ENCODE data around the gene SLC6A17. TPM values are rescaled to one million over a fixed set of nuclear protein-coding genes. Genes with fewer than 3 reads are reported as not detected.

SLC6A17 gene
- total RNA-seq, 2 experiments from 2014 or later = not detected

GRCh38 chr1:110120960-110121561 is 29.2 kb upstream of the SLC6A17 start:
- H3K27me3 Mint-ChIP-seq = peaks cover 28% of the 10 kb centered on the region
- H3K4me3 Mint-ChIP-seq = no peak overlapping the region
- H3K27ac Mint-ChIP-seq = no peak overlapping the region
- peaks cover 4% of the 10 kb centered on the region for H3K36me3 Mint-ChIP-seq
- CTCF ChIA-PET = no interaction called here
- no peaks in the 10 kb centered on the region for H3K4me1 Mint-ChIP-seq
- no peak for ATAC-seq
- peaks cover 4% of the 10 kb centered on the region for H3K9me3 Mint-ChIP-seq (ENCODE audit: low read depth)
- DNase-seq = no peak

DNA sequence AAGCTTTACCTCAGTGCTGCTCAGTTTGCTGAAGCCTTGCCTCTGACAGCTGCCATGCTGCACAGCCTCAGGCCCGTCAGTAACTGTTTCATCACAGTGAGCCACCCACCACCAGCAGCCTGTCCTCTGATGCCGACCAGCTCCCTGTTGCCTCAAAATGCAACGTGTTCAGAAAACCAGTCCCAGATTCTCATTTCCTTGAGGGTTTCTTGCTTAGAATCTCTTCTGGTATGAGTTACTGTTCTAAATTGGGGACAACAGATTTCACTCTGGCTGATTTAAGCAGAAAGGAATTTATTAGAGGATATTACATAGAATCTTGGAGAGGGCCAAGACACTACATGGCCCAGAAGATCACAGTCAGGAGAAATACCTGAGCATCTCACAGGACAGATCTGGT is 27.1 kb upstream of the SLC6A17 start:
- ATAC-seq (no peak), DNase-seq (no peak)
- H3K27me3 Mint-ChIP-seq = peaks cover 17% of the 10 kb centered on the region
- H3K4me3 Mint-ChIP-seq = no peak overlapping the region
- peaks cover 4% of the 10 kb centered on the region for H3K9me3 Mint-ChIP-seq (ENCODE audit: low read depth)
- CTCF ChIA-PET = interaction anchor here (1.1 kb wide), 1 partner anchor 18 kb away, joined by 3 read pairs; no protein-coding TSS in a partner anchor
- no peaks in the 10 kb centered on the region for H3K4me1 Mint-ChIP-seq
- H3K27ac Mint-ChIP-seq = no peak overlapping the region
- H3K36me3 Mint-ChIP-seq = peaks cover 4% of the 10 kb centered on the region

- Mint-ChIP-seq H3K27ac (no peak overlapping the region), H3K9me3 (ENCODE audit: low read depth) (no peaks in the 10 kb centered on the region), H3K4me3 (no peak overlapping the region), H3K27me3 (peaks cover 38% of the 10 kb centered on the region), H3K36me3 (no peaks in the 10 kb centered on the region), H3K4me1 (no peaks in the 10 kb centered on the region)
- CTCF ChIA-PET = interaction anchor here (1.0 to 1.7 kb wide), 2 partner anchors 8 to 66 kb away, joined by 3 to 5 read pairs; no protein-coding TSS in a partner anchor
- DNase-seq (no peak), ATAC-seq (no peak)
Observed at GRCh38 chr1:110125810-110126209, 24.5 kb upstream of the SLC6A17 start.

DNA sequence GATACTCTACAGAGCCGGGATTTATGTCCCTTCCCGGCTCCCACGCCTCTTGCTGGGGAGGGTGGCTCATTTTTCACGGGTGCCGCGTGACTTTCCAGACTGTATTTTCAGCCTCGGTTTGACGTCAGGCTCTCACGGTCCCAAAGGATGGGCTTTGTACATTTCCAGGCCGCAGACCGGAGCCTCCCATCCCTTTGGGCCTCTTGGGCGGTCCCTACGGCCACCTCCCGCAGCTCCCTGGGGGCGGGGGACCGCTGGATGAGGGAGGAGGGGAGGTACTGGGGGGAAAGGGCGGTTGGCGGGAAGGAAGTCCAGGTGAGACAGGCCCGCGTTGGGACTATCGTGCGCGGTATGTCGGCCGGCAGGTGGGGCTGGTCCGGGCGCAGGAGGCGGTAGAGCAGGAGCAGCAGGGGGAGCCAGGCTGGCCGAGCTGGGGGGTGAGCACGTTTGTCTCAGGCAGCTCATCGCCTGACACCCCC is 20.1 kb upstream of the SLC6A17 start:
- Mint-ChIP-seq H3K36me3 (no peaks in the 10 kb centered on the region), H3K27ac (no peak overlapping the region), H3K4me3 (no peak overlapping the region), H3K27me3 (peaks cover 47% of the 10 kb centered on the region), H3K9me3 (ENCODE audit: low read depth) (no peaks in the 10 kb centered on the region), H3K4me1 (no peaks in the 10 kb centered on the region)
- DNase-seq = no peak
- CTCF ChIA-PET = no interaction called here
- no peak for ATAC-seq

DNA sequence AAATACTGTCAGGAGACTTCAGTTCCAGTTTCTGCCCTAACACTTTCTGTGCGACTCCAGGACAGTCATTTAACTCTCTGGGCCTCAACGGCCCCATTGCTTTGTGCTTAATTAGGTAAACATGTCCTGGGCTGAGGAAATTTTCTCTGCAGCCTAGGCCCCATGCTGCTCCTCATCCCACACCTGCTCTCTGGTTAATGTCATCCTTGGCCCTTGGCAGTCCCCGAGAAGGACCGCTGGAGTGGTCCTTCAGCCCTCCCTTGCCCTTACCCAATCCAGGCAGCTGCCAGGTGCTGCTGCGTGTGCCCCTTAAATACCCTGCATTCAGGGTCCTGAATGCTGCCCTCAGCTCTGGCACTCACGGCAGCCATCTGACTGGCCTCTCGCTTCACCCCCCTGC is 19.3 kb upstream of the SLC6A17 start:
- Mint-ChIP-seq H3K4me1 (no peaks in the 10 kb centered on the region), H3K27ac (no peak overlapping the region), H3K9me3 (ENCODE audit: low read depth) (no peaks in the 10 kb centered on the region), H3K4me3 (no peak overlapping the region), H3K36me3 (no peaks in the 10 kb centered on the region), H3K27me3 (peaks cover 55% of the 10 kb centered on the region)
- no peak for ATAC-seq
- no peak for DNase-seq
- CTCF ChIA-PET = no interaction called here

- Mint-ChIP-seq H3K36me3 (no peaks in the 10 kb centered on the region), H3K9me3 (ENCODE audit: low read depth) (no peaks in the 10 kb centered on the region), H3K27ac (no peak overlapping the region), H3K4me3 (no peak overlapping the region), H3K4me1 (peaks cover 6% of the 10 kb centered on the region), H3K27me3 (peaks cover 71% of the 10 kb centered on the region)
- no peak for ATAC-seq
- no peak for DNase-seq
- CTCF ChIA-PET = interaction anchor here (1.0 kb wide), 1 partner anchor 16 kb away, joined by 4 read pairs; no protein-coding TSS in a partner anchor
Observed at GRCh38 chr1:110132682-110133081, 17.6 kb upstream of the SLC6A17 start.

DNA sequence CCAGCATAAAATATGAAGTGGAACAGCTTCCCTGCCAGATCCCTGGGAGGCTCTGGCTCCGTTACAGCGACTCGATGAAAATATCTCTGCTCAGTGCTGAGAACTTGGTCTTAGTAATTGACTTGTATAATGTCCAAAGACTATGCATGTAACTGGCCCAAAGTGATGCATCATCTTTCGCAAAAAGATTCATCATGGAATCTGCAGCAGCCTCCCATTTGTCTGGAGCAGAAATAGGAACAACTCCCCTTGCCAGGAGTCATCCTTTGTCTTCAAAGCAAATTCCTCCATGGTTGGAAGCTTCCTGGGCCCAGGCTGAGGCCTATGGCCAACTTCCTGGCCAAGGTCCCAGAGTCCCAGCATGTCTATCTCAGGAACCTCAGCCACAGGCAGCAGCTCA is 16.9 kb upstream of the SLC6A17 start:
- CTCF ChIA-PET = no interaction called here
- Mint-ChIP-seq H3K36me3 (no peaks in the 10 kb centered on the region), H3K4me3 (no peak overlapping the region), H3K9me3 (ENCODE audit: low read depth) (no peaks in the 10 kb centered on the region), H3K27me3 (peaks cover 75% of the 10 kb centered on the region), H3K27ac (no peak overlapping the region), H3K4me1 (peaks cover 6% of the 10 kb centered on the region)
- no peak for DNase-seq
- no peak for ATAC-seq

DNA sequence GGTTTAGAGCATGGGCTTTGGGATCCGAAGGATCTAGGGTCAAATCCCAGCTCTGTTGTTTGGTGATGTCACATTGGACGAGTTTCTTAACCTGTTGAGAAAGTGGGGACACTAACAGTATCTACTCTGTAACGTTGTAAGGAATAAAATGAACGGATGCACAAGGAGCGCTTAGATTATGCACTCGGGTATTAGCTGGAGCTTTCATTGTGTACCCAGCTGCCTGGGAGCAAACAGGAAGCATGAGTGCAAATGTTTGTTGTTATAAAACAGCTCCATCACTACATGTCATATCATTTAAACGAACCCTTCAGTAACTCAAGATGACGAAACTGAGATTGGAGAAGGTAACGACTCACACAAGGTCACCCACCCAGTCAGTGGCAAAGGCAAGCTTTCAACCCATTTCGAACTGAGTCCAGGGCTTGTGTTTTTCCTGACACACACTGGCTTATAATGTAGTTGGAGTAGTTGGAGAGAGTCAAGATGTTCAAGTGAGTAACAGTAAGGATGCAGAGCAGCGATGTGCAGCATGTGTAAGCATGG is 16.2 kb upstream of the SLC6A17 start:
- no peaks in the 10 kb centered on the region for H3K9me3 Mint-ChIP-seq (ENCODE audit: low read depth)
- no peak overlapping the region for H3K4me3 Mint-ChIP-seq
- H3K4me1 Mint-ChIP-seq = peaks cover 6% of the 10 kb centered on the region
- CTCF ChIA-PET = interaction anchor here (1.1 kb wide), 1 partner anchor 179 kb away, joined by 3 read pairs; no protein-coding TSS in a partner anchor
- no peak overlapping the region for H3K27ac Mint-ChIP-seq
- ATAC-seq = no peak
- DNase-seq = no peak
- H3K36me3 Mint-ChIP-seq = no peaks in the 10 kb centered on the region
- H3K27me3 Mint-ChIP-seq = peaks cover 75% of the 10 kb centered on the region

DNA sequence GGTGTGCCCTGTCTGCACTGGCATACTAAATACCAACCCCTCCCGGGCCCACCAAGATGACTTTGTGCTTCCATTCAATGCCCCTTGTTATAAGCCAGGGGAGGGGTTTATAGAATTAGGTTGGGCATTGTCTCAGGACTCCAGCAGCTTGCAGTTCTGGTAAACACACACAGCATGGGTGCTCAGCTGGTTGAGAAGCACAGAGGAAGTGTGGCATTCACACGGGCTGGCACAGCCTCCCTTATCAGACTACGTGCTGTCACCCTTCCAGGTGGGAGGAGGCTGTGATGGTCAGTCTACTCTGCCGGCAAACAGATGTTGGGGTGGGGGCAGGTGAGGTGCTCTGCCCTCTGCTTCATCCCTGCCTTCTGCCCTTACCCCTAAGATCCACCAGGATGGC is 15.0 kb upstream of the SLC6A17 start:
- Mint-ChIP-seq H3K36me3 (no peaks in the 10 kb centered on the region), H3K9me3 (ENCODE audit: low read depth) (no peaks in the 10 kb centered on the region), H3K27me3 (peaks cover 73% of the 10 kb centered on the region), H3K4me3 (no peak overlapping the region), H3K27ac (no peak overlapping the region), H3K4me1 (peaks cover 6% of the 10 kb centered on the region)
- DNase-seq = no peak
- CTCF ChIA-PET = no interaction called here
- no peak for ATAC-seq

- ATAC-seq = no peak
- Mint-ChIP-seq H3K4me3 (no peak overlapping the region), H3K36me3 (no peaks in the 10 kb centered on the region), H3K27me3 (peaks cover 71% of the 10 kb centered on the region), H3K4me1 (peaks cover 6% of the 10 kb centered on the region), H3K27ac (no peak overlapping the region), H3K9me3 (ENCODE audit: low read depth) (no peaks in the 10 kb centered on the region)
- DNase-seq = no peak
- CTCF ChIA-PET = no interaction called here
Observed at GRCh38 chr1:110135666-110136065, 14.6 kb upstream of the SLC6A17 start.

GRCh38 chr1:110136911-110137310 is 13.4 kb upstream of the SLC6A17 start:
- no peaks in the 10 kb centered on the region for H3K36me3 Mint-ChIP-seq
- peaks cover 67% of the 10 kb centered on the region for H3K27me3 Mint-ChIP-seq
- H3K9me3 Mint-ChIP-seq (ENCODE audit: low read depth) = no peaks in the 10 kb centered on the region
- DNase-seq (peak; percentile 59), ATAC-seq (no peak)
- H3K4me3 Mint-ChIP-seq = no peak overlapping the region
- H3K27ac Mint-ChIP-seq = no peak overlapping the region
- peaks cover 6% of the 10 kb centered on the region for H3K4me1 Mint-ChIP-seq
- CTCF ChIA-PET = no interaction called here

GRCh38 chr1:110138956-110139355 is 11.3 kb upstream of the SLC6A17 start:
- DNase-seq (no peak), ATAC-seq (no peak)
- Mint-ChIP-seq H3K36me3 (no peaks in the 10 kb centered on the region), H3K4me1 (peaks cover 6% of the 10 kb centered on the region), H3K4me3 (no peak overlapping the region), H3K27me3 (peaks cover 65% of the 10 kb centered on the region), H3K9me3 (ENCODE audit: low read depth) (no peaks in the 10 kb centered on the region), H3K27ac (no peak overlapping the region)
- CTCF ChIA-PET = no interaction called here

GRCh38 chr1:110144366-110144765 is 5.9 kb upstream of the SLC6A17 start:
- Mint-ChIP-seq H3K36me3 (no peaks in the 10 kb centered on the region), H3K27ac (no peak overlapping the region), H3K9me3 (ENCODE audit: low read depth) (no peaks in the 10 kb centered on the region), H3K4me1 (peaks cover 4% of the 10 kb centered on the region), H3K4me3 (no peak overlapping the region), H3K27me3 (peaks cover 20% of the 10 kb centered on the region)
- no peak for DNase-seq
- CTCF ChIA-PET = interaction anchor here (0.8 to 1.7 kb wide), 2 partner anchors 8 to 53 kb away, joined by 3 to 4 read pairs; no protein-coding TSS in a partner anchor
- ATAC-seq = no peak

GRCh38 chr1:110148961-110149360 is 1.3 kb upstream of the SLC6A17 start:
- CTCF ChIA-PET = interaction anchor here (1.3 kb wide), 1 partner anchor 44 kb away, joined by 3 read pairs; no protein-coding TSS in a partner anchor
- no peak for DNase-seq
- Mint-ChIP-seq H3K4me3 (no peak overlapping the region), H3K4me1 (peaks cover 4% of the 10 kb centered on the region), H3K27ac (no peak overlapping the region), H3K9me3 (ENCODE audit: low read depth) (no peaks in the 10 kb centered on the region), H3K27me3 (peaks cover 27% of the 10 kb centered on the region), H3K36me3 (no peaks in the 10 kb centered on the region)
- no peak for ATAC-seq
